Prostate gland (tissue), 2 donors: ENCODE measurements around the gene CAD.

Experiments used
- CTCF ChIP-seq, 4 experiments: fragments of 200-600 bp in 2 of 4; fragments of 450-650 bp in 2 of 4; sonication (generic) in 2 of 4; IDR thresholded peaks; 1 replicate in 3 of 4; 2 replicates in 1 of 4; pipeline ENCODE4 v1.5.1; 2016 to 2019; ENCODE audit warnings: antibody characterized with exemption in 4 of 4, mild to moderate bottlenecking in 2 of 4, moderate library complexity in 2 of 4
- POLR2A ChIP-seq: fragments of 450-650 bp; IDR thresholded peaks from one replicate; pipeline ENCODE4 v1.6.1; 2016; ENCODE audit warnings: antibody characterized with exemption, mild to moderate bottlenecking

- TF ChIP-seq CTCF (IDR thresholded peaks at IDR 0.05) (no peak), POLR2A (no peak)
Observed at GRCh38 chr2:27170581-27171337, 46.4 kb upstream of the CAD start.
